ENCODE results near the gene PIAS1. TPM values are rescaled to one million over a fixed set of nuclear protein-coding genes. Genes with fewer than 3 reads are reported as not detected.

Gene PIAS1
- total RNA-seq, 1 donor from 2014 or later = 71.1 TPM

GRCh38 chr15:68023307-68024101 is 30.6 kb upstream of the PIAS1 start:
- no peak overlapping the region for H3K27ac Mint-ChIP-seq
- H3K9me3 Mint-ChIP-seq = peaks cover 4% of the 10 kb centered on the region
- no peak overlapping the region for H3K4me3 Mint-ChIP-seq
- no peaks in the 10 kb centered on the region for H3K27me3 Mint-ChIP-seq (ENCODE audit: low read depth)
- H3K4me1 Mint-ChIP-seq = peaks cover 10% of the 10 kb centered on the region
- H3K36me3 Mint-ChIP-seq = no peaks in the 10 kb centered on the region
- TF ChIP-seq CTCF (IDR thresholded peaks at IDR 0.05; ENCODE audit: unreplicated experiment) = no peak
- DNase-seq (ENCODE audit: low spot score in 2 of 2, unreplicated experiment in 2 of 2) = no peak

GRCh38 chr15:68025835-68026424 is 28.2 kb upstream of the PIAS1 start:
- Mint-ChIP-seq H3K4me1 (peaks cover 4% of the 10 kb centered on the region), H3K36me3 (no peaks in the 10 kb centered on the region), H3K27ac (peak overlapping the region; percentile 68), H3K4me3 (no peak overlapping the region), H3K9me3 (peaks cover 9% of the 10 kb centered on the region), H3K27me3 (ENCODE audit: low read depth) (no peaks in the 10 kb centered on the region)
- TF ChIP-seq CTCF (IDR thresholded peaks at IDR 0.05; ENCODE audit: unreplicated experiment) = no peak
- no peak for DNase-seq (ENCODE audit: low spot score in 2 of 2, unreplicated experiment in 2 of 2)

- Mint-ChIP-seq H3K4me3 (no peak overlapping the region), H3K36me3 (no peaks in the 10 kb centered on the region), H3K9me3 (peaks cover 10% of the 10 kb centered on the region), H3K27ac (no peak overlapping the region), H3K4me1 (peaks cover 7% of the 10 kb centered on the region), H3K27me3 (ENCODE audit: low read depth) (no peaks in the 10 kb centered on the region)
- no peak for DNase-seq (ENCODE audit: low spot score in 2 of 2, unreplicated experiment in 2 of 2)
- TF ChIP-seq CTCF (IDR thresholded peaks at IDR 0.05; ENCODE audit: unreplicated experiment) = no peak
Measured at GRCh38 chr15:68027388-68027787, 26.7 kb upstream of the PIAS1 start.

- Mint-ChIP-seq H3K9me3 (peaks cover 10% of the 10 kb centered on the region), H3K36me3 (no peaks in the 10 kb centered on the region), H3K4me1 (peaks cover 7% of the 10 kb centered on the region), H3K27ac (no peak overlapping the region), H3K27me3 (ENCODE audit: low read depth) (no peaks in the 10 kb centered on the region), H3K4me3 (no peak overlapping the region)
- DNase-seq (ENCODE audit: low spot score in 2 of 2, unreplicated experiment in 2 of 2) = no peak
- TF ChIP-seq CTCF (IDR thresholded peaks at IDR 0.05; ENCODE audit: unreplicated experiment) = no peak
Measured at GRCh38 chr15:68028137-68028887, 25.8 kb upstream of the PIAS1 start.

GRCh38 chr15:68028888-68029207 is 25.3 kb upstream of the PIAS1 start:
- H3K27me3 Mint-ChIP-seq (ENCODE audit: low read depth) = no peaks in the 10 kb centered on the region
- H3K4me1 Mint-ChIP-seq = peaks cover 7% of the 10 kb centered on the region
- no peak overlapping the region for H3K27ac Mint-ChIP-seq
- peaks cover 10% of the 10 kb centered on the region for H3K9me3 Mint-ChIP-seq
- no peak for TF ChIP-seq CTCF (IDR thresholded peaks at IDR 0.05; ENCODE audit: unreplicated experiment)
- no peak overlapping the region for H3K4me3 Mint-ChIP-seq
- DNase-seq (ENCODE audit: low spot score in 2 of 2, unreplicated experiment in 2 of 2) = no peak
- no peaks in the 10 kb centered on the region for H3K36me3 Mint-ChIP-seq

All from mesothelial cell of epicardium (in vitro differentiated cells).